ENCODE data around the gene PAGR1.

The PAGR1 gene

GRCh38 chr16:29850998-29851397, 35.0 kb downstream of the PAGR1 start:
- Histone ChIP-seq H3K4me3 (ENCODE audit: insufficient read depth, low read length, poor library complexity, severe bottlenecking) (no peak overlapping the region), H3K9me3 (ENCODE audit: insufficient read depth, low read length) (no peaks in the 10 kb centered on the region), H4K20me1 (ENCODE audit: low read depth, low read length) (no peaks in the 10 kb centered on the region), H3F3A (ENCODE audit: insufficient read depth) (no peaks in the 10 kb centered on the region), H2AFZ (ENCODE audit: low read depth, low read length, severe bottlenecking) (no peak overlapping the region), H3K4me2 (ENCODE audit: low read depth, low read length, poor library complexity, severe bottlenecking) (no peak overlapping the region), H3K27ac (ENCODE audit: low read depth, low read length) (no peak overlapping the region), H3K27me3 (ENCODE audit: low read length) (no peaks in the 10 kb centered on the region), H3K9ac (ENCODE audit: low read length) (no peak overlapping the region), H3K79me2 (ENCODE audit: insufficient read depth, low read length) (no peaks in the 10 kb centered on the region), H3K9me2 (replicated peaks; ENCODE audit: insufficient read depth, low read length) (no peaks in the 10 kb centered on the region), H3K36me3 (ENCODE audit: low read length) (no peaks in the 10 kb centered on the region)
- TF ChIP-seq EZH2phosphoT487 (conservative IDR thresholded peaks at IDR 0.05; ENCODE audit: low read length), result no peak
- no peak for TF ChIP-seq CTCF (IDR thresholded peaks at IDR 0.05; ENCODE audit: insufficient read depth, low read length, poor library complexity, severe bottlenecking)

GRCh38 chr16:29852654-29853053, 36.7 kb downstream of the PAGR1 start:
- H2AFZ ChIP-seq (ENCODE audit: low read depth, low read length, severe bottlenecking), result no peak overlapping the region
- no peak overlapping the region for H3K27ac ChIP-seq (ENCODE audit: low read depth, low read length)
- H3F3A ChIP-seq (ENCODE audit: insufficient read depth), result no peaks in the 10 kb centered on the region
- H3K4me3 ChIP-seq (ENCODE audit: insufficient read depth, low read length, poor library complexity, severe bottlenecking), result no peak overlapping the region
- no peaks in the 10 kb centered on the region for H3K27me3 ChIP-seq (ENCODE audit: low read length)
- H3K9ac ChIP-seq (ENCODE audit: low read length), result no peak overlapping the region
- H3K9me2 ChIP-seq (replicated peaks; ENCODE audit: insufficient read depth, low read length), result no peaks in the 10 kb centered on the region
- H3K9me3 ChIP-seq (ENCODE audit: insufficient read depth, low read length), result no peaks in the 10 kb centered on the region
- H3K4me2 ChIP-seq (ENCODE audit: low read depth, low read length, poor library complexity, severe bottlenecking), result no peak overlapping the region
- H3K36me3 ChIP-seq (ENCODE audit: low read length), result no peaks in the 10 kb centered on the region
- H3K79me2 ChIP-seq (ENCODE audit: insufficient read depth, low read length), result no peaks in the 10 kb centered on the region
- TF ChIP-seq CTCF (IDR thresholded peaks at IDR 0.05; ENCODE audit: insufficient read depth, low read length, poor library complexity, severe bottlenecking) (no peak), EZH2phosphoT487 (conservative IDR thresholded peaks at IDR 0.05; ENCODE audit: low read length) (no peak)
- H4K20me1 ChIP-seq (ENCODE audit: low read depth, low read length), result no peaks in the 10 kb centered on the region

- H3K27me3 ChIP-seq (ENCODE audit: low read length), result no peaks in the 10 kb centered on the region
- no peak overlapping the region for H3K9ac ChIP-seq (ENCODE audit: low read length)
- no peak for TF ChIP-seq EZH2phosphoT487 (conservative IDR thresholded peaks at IDR 0.05; ENCODE audit: low read length)
- no peaks in the 10 kb centered on the region for H3F3A ChIP-seq (ENCODE audit: insufficient read depth)
- H3K4me2 ChIP-seq (ENCODE audit: low read depth, low read length, poor library complexity, severe bottlenecking), result no peak overlapping the region
- no peaks in the 10 kb centered on the region for H3K36me3 ChIP-seq (ENCODE audit: low read length)
- no peaks in the 10 kb centered on the region for H3K79me2 ChIP-seq (ENCODE audit: insufficient read depth, low read length)
- no peaks in the 10 kb centered on the region for H3K9me3 ChIP-seq (ENCODE audit: insufficient read depth, low read length)
- H2AFZ ChIP-seq (ENCODE audit: low read depth, low read length, severe bottlenecking), result no peak overlapping the region
- no peaks in the 10 kb centered on the region for H3K9me2 ChIP-seq (replicated peaks; ENCODE audit: insufficient read depth, low read length)
- H3K4me3 ChIP-seq (ENCODE audit: insufficient read depth, low read length, poor library complexity, severe bottlenecking), result no peak overlapping the region
- H4K20me1 ChIP-seq (ENCODE audit: low read depth, low read length), result no peaks in the 10 kb centered on the region
- no peak overlapping the region for H3K27ac ChIP-seq (ENCODE audit: low read depth, low read length)
Observed at GRCh38 chr16:29854520-29855100, 38.7 kb downstream of the PAGR1 start.

GRCh38 chr16:29857133-29857760, 41.3 kb downstream of the PAGR1 start:
- no peak for TF ChIP-seq EZH2phosphoT487 (conservative IDR thresholded peaks at IDR 0.05; ENCODE audit: low read length)
- TF ChIP-seq CTCF (IDR thresholded peaks at IDR 0.05; ENCODE audit: insufficient read depth, low read length, poor library complexity, severe bottlenecking), result no peak
- no peak overlapping the region for H3K27ac ChIP-seq (ENCODE audit: low read depth, low read length)
- H3K4me2 ChIP-seq (ENCODE audit: low read depth, low read length, poor library complexity, severe bottlenecking), result no peak overlapping the region

More at GRCh38 chr16:29857133-29857760, 41.3 kb downstream of the PAGR1 start:
- no peaks in the 10 kb centered on the region for H3K9me2 ChIP-seq (replicated peaks; ENCODE audit: insufficient read depth, low read length)
- H3K36me3 ChIP-seq (ENCODE audit: low read length), result no peaks in the 10 kb centered on the region
- no peaks in the 10 kb centered on the region for H3K27me3 ChIP-seq (ENCODE audit: low read length)
- no peaks in the 10 kb centered on the region; the same call in 1 of the 2 replicates for H3K79me2 ChIP-seq (ENCODE audit: insufficient read depth, low read length)
- H3K9ac ChIP-seq (ENCODE audit: low read length), result no peak overlapping the region
- H3K4me3 ChIP-seq (ENCODE audit: insufficient read depth, low read length, poor library complexity, severe bottlenecking), result no peak overlapping the region
- no peaks in the 10 kb centered on the region for H3F3A ChIP-seq (ENCODE audit: insufficient read depth)
- no peaks in the 10 kb centered on the region for H3K9me3 ChIP-seq (ENCODE audit: insufficient read depth, low read length)
- H2AFZ ChIP-seq (ENCODE audit: low read depth, low read length, severe bottlenecking), result no peak overlapping the region
- H4K20me1 ChIP-seq (ENCODE audit: low read depth, low read length), result no peaks in the 10 kb centered on the region
